Sigmoid colon (tissue), 4 donors: ENCODE measurements around the gene PSD.

ENCODE experiments used
- CTCF ChIP-seq, 4 experiments: fragments of 450-650 bp in 3 of 4; fragments of 200-600 bp in 1 of 4; IDR thresholded peaks; one replicate each; pipeline ENCODE4 v1.5.1; 2016 to 2019; ENCODE audit warnings: antibody characterized with exemption in 4 of 4, mild to moderate bottlenecking in 3 of 4, moderate library complexity in 2 of 4
- EP300 ChIP-seq, 4 donors: sonication (generic); formaldehyde crosslinking; IDR thresholded peaks; one replicate each; pipeline ENCODE4 v1.6.1; 2017; ENCODE audit warnings: antibody characterized with exemption in 4 of 4
- POLR2A ChIP-seq, 2 donors: fragments of 450-650 bp; IDR thresholded peaks; one replicate each; pipeline ENCODE4 v1.6.1; 2016; ENCODE audit warnings: antibody characterized with exemption in 2 of 2, mild to moderate bottlenecking in 2 of 2, moderate library complexity in 2 of 2

GRCh38 chr10:102432162-102432950 is 13.8 kb upstream of the PSD start, which contains the start of gene CUEDC2:
- no peak for TF ChIP-seq CTCF (IDR thresholded peaks at IDR 0.05)
- peak in 1 of 2 donors; percentile 16 for TF ChIP-seq POLR2A (IDR thresholded peaks at IDR 0.05)
- TF ChIP-seq EP300 (IDR thresholded peaks at IDR 0.05) = peak in 1 of 4 donors; percentile 19
